IMR-90 (cell line): ENCODE results near the gene ZNF560. TPM values are rescaled to one million over a fixed set of nuclear protein-coding genes. Genes with fewer than 3 reads are reported as not detected.

Experiments
- ATAC-seq: fragments of 200-7000 bp; cut with Tn5 transposase; 2 replicates; pipeline ENCODE4 v1.9.1; 2020; ENCODE audit warnings: low read depth, mild to moderate bottlenecking, moderate library complexity
- BruUV-seq: library from RNA; stranded (reverse); fragments of 400-500 nt; replicated peaks from 2 replicates; lab custom pipeline; 2021; lab: Mats Ljungman, UMichigan
- CTCF ChIA-PET: fragments of 300-600 bp; formaldehyde crosslinking; extraction: SDS; loops from one replicate; lab custom pipeline; 2021; ENCODE audit warnings: antibody characterized with exemption; lab: Yijun Ruan, JAX
- POLR2A ChIA-PET: fragments of 300-600 bp; sonication (Branson Sonifier 250); formaldehyde crosslinking; loops from one replicate; lab custom pipeline; 2022; ENCODE audit warnings: antibody characterized with exemption; ENCODE audit not compliant: unreplicated experiment; lab: Charles Lee
- DNase-seq: peaks from one replicate; pipeline ENCODE4 v3.0.0; 2013
- H2AFZ ChIP-seq: replicated peaks from 2 replicates; pipeline ENCODE3; 2013; ENCODE audit warnings: low read length, mild to moderate bottlenecking; ENCODE audit not compliant: poor library complexity
- H2AK5ac ChIP-seq: 2 replicates; pipeline ENCODE4 v1.6.1; 2013; ENCODE audit warnings: low read depth, low read length, inconsistent platforms
- H2AK9ac ChIP-seq: replicated peaks from 2 replicates; pipeline ENCODE3; 2013; ENCODE audit warnings: mild to moderate bottlenecking, low read depth, low read length, moderate library complexity; ENCODE audit not compliant: poor library complexity
- H2BK120ac ChIP-seq: 2 replicates; pipeline ENCODE4 v1.6.1; 2013; ENCODE audit warnings: low read depth, low read length, inconsistent platforms
- H2BK15ac ChIP-seq: 3 replicates; pipeline ENCODE4 v1.6.1; 2013; ENCODE audit warnings: low read depth, low read length, inconsistent platforms
- H2BK20ac ChIP-seq: 2 replicates; pipeline ENCODE4 v1.6.1; 2013; ENCODE audit warnings: low read depth, mild to moderate bottlenecking, inconsistent platforms, low read length, moderate library complexity
- H2BK5ac ChIP-seq: 2 replicates; pipeline ENCODE4 v1.6.1; 2013; ENCODE audit warnings: mild to moderate bottlenecking, low read depth, low read length, inconsistent platforms; ENCODE audit not compliant: poor library complexity, severe bottlenecking
- H3K14ac ChIP-seq: replicated peaks from 2 replicates; pipeline ENCODE4 v1.6.1; 2013; ENCODE audit warnings: low read depth, low read length, inconsistent platforms
- H3K18ac ChIP-seq: 2 replicates; pipeline ENCODE4 v1.6.1; 2013; ENCODE audit warnings: low read depth, low read length, control low read depth
- H3K23ac ChIP-seq: 2 replicates; pipeline ENCODE4 v1.6.1; 2013; ENCODE audit warnings: low read depth, low read length, inconsistent platforms
- H3K27ac ChIP-seq: 2 replicates; pipeline ENCODE4 v1.5.1; 2013; ENCODE audit warnings: mild to moderate bottlenecking, control low read depth, low read length; ENCODE audit not compliant: insufficient read depth
- H3K27me3 ChIP-seq: 2 replicates; pipeline ENCODE4 v1.6.1; 2013; ENCODE audit warnings: low read length; ENCODE audit not compliant: control insufficient read depth, insufficient read depth
- H3K36me3 ChIP-seq: 2 replicates; pipeline ENCODE4 v1.6.1; 2013; ENCODE audit warnings: low read length, mixed read lengths; ENCODE audit not compliant: control insufficient read depth, insufficient read depth
- H3K4ac ChIP-seq: 2 replicates; pipeline ENCODE4 v1.6.1; 2013; ENCODE audit warnings: low read depth, low read length, inconsistent platforms
- H3K4me1 ChIP-seq: 2 replicates; pipeline ENCODE4 v1.6.1; 2013; ENCODE audit warnings: low read length, mixed read lengths; ENCODE audit not compliant: control insufficient read depth, insufficient read depth
- H3K4me2 ChIP-seq: 2 replicates; pipeline ENCODE4 v1.6.1; 2013; ENCODE audit warnings: low read depth, mild to moderate bottlenecking, control low read depth, low read length, moderate library complexity
- H3K4me3 ChIP-seq: 2 replicates; pipeline ENCODE4 v1.5.1; 2013; ENCODE audit warnings: low read depth, mild to moderate bottlenecking, control low read depth, low read length, moderate library complexity; ENCODE audit not compliant: insufficient read depth
- H3K56ac ChIP-seq: 2 replicates; pipeline ENCODE4 v1.6.1; 2013; ENCODE audit warnings: low read length, inconsistent platforms; ENCODE audit not compliant: insufficient read depth; ENCODE audit errors: extremely low read depth
- H3K79me1 ChIP-seq, 2 experiments: 2 replicates each; pipeline ENCODE4 v1.6.1; 2013; ENCODE audit warnings: low read length in 2 of 2, inconsistent platforms in 1 of 2, low read depth in 1 of 2
- H3K9ac ChIP-seq: 2 replicates; pipeline ENCODE4 v1.6.1; 2013; ENCODE audit warnings: low read depth, low read length, control low read depth
- H3K9me1 ChIP-seq: 2 replicates; pipeline ENCODE4 v1.6.1; 2013; ENCODE audit warnings: low read length, inconsistent platforms; ENCODE audit not compliant: insufficient read depth
- H3K9me3 ChIP-seq: 2 replicates; pipeline ENCODE4 v1.6.1; 2013; ENCODE audit warnings: low read length; ENCODE audit not compliant: control insufficient read depth, insufficient read depth
- H4K20me1 ChIP-seq: 2 replicates; pipeline ENCODE4 v1.6.1; 2013; ENCODE audit warnings: low read length, inconsistent platforms; ENCODE audit not compliant: insufficient read depth
- H4K5ac ChIP-seq: 2 replicates; pipeline ENCODE4 v1.6.1; 2013; ENCODE audit warnings: mild to moderate bottlenecking, low read depth, low read length, control low read depth
- H4K8ac ChIP-seq, 2 experiments: 2 replicates each; pipeline ENCODE4 v1.6.1; 2013; ENCODE audit warnings: low read depth in 2 of 2, low read length in 2 of 2, control low read depth in 1 of 2, inconsistent platforms in 1 of 2
- H4K91ac ChIP-seq: 2 replicates; pipeline ENCODE4 v1.6.1; 2013; ENCODE audit warnings: low read depth, low read length, inconsistent platforms; ENCODE audit not compliant: insufficient read depth
- CHD1 ChIP-seq: IDR thresholded peaks from 2 replicates; pipeline ENCODE4 v1.6.1; 2012; ENCODE audit warnings: low read depth, low read length, improper control_type of control experiment
- MAFK ChIP-seq: IDR thresholded peaks from 2 replicates; pipeline ENCODE4 v1.6.1; 2012; ENCODE audit warnings: low read depth, low read length, improper control_type of control experiment
- MAZ ChIP-seq: IDR thresholded peaks from 2 replicates; pipeline ENCODE4 v1.6.1; 2012; ENCODE audit warnings: low read depth, mild to moderate bottlenecking, low read length, improper control_type of control experiment, moderate library complexity, borderline replicate concordance
- MXI1 ChIP-seq: IDR thresholded peaks from 2 replicates; pipeline ENCODE4 v1.6.1; 2012; ENCODE audit warnings: low read depth, mild to moderate bottlenecking, low read length, moderate library complexity, borderline replicate concordance
- POLR2A ChIP-seq: IDR thresholded peaks from 2 replicates; pipeline ENCODE4 v1.6.1; 2012; ENCODE audit warnings: mild to moderate bottlenecking, low read depth, low read length
- RAD21 ChIP-seq: IDR thresholded peaks from 2 replicates; pipeline ENCODE4 v1.6.1; 2012; ENCODE audit warnings: low read length, improper control_type of control experiment
- SMC3 ChIP-seq: fragments of 150-350 bp; IDR thresholded peaks from 2 replicates; pipeline ENCODE4 v1.6.1; 2016; ENCODE audit warnings: low read depth, mild to moderate bottlenecking, antibody characterized with exemption, low read length, moderate library complexity
- WGBS, 2 experiments: methylation state at CpG; one replicate each; pipeline versions ENCODE4 v1.1.5 to v1.1.7; 2013; ENCODE audit warnings: missing lambda C conversion rate in 2 of 2; ENCODE audit not compliant: insufficient read length in 1 of 2; ENCODE audit errors: extremely low coverage in 2 of 2; 5-methylcytosine and 5-hydroxymethylcytosine counted together
- dilution Hi-C: fragments of 300-500 bp; cut with HindIII; formaldehyde crosslinking; loops from one replicate; pipeline ENCODE4 v1.14.3; 2018; ENCODE audit warnings: low sequenced_read_pairs; ENCODE audit not compliant: unreplicated experiment
- in situ Hi-C: fragments of 300-500 bp; cut with MboI; formaldehyde crosslinking; loops from 3 replicates; pipeline ENCODE4 v1.14.3; 2019; ENCODE audit warnings: low sequenced_read_pairs, inconsistent platforms, mixed read lengths
- intact Hi-C: fragments of 100-400 bp; cut with micrococcal nuclease; formaldehyde crosslinking; loops from 2 replicates; pipeline ENCODE4 v1.10.0; 2022
- polyA plus RNA-seq, 3 experiments: library from polyadenylated mRNA; depleted of rRNA; stranded (reverse); fragments of >200 nt; gene quantifications; 2 replicates each; pipeline ENCODE4 v1.2.3, GENCODE V29; 2012; ENCODE audit warnings: low replicate concordance in 1 of 3
- total RNA-seq: library from RNA; depleted of rRNA; stranded (reverse); fragments of >200 nt; gene quantifications from 2 replicates; pipeline ENCODE4 v1.2.3, GENCODE V29; 2012
- TF ChIP-seq, protein P1 (sequence below): conservative IDR thresholded peaks from 2 replicates; pipeline ENCODE4 v1.5.1; 2012; ENCODE audit warnings: mild to moderate bottlenecking, low read depth, low read length, improper control_type of control experiment
- TF ChIP-seq, protein P2 (sequence below): fragments of 150-350 bp; IDR thresholded peaks from 2 replicates; pipeline ENCODE4 v1.6.1; 2017; ENCODE audit warnings: mild to moderate bottlenecking, antibody characterized with exemption, low read length, low read depth

The ZNF560 gene
- total and polyA plus RNA-seq, 2 of the 4 experiments (the other 2 are of a cell fraction), result 0.36 to 0.90 TPM

DNA sequence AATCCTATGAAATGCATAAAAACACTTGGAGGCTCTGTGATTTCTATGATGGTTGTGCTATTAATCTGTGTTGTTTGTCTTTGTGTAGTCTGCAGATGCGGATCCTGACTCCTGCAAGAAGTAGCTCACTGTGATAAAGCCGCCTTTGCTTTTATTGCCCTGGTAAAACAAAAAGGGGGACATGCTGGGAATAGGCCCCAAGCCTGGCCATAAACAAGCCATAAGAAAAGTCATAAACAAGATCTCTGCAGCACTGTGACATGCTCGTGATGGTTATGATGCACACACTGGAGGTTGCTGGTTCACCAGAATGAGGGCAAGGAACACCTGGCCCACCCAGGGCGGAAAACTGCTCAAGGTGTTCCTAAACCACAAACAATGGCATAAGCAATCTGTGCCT lies 36.5 kb downstream of the ZNF560 start:
- no TSS peak for BruUV-seq
- no peak overlapping the region for H2BK15ac ChIP-seq
- dilution Hi-C loops, result no loop called here
- H4K20me1 ChIP-seq, result no peaks in the 10 kb centered on the region
- no peak overlapping the region for H3K4ac ChIP-seq
- CTCF ChIA-PET, result no interaction called here
- H3K9ac ChIP-seq, result no peak overlapping the region
- no peak overlapping the region for H4K91ac ChIP-seq
- H4K5ac ChIP-seq, result no peak overlapping the region
- H3K79me1 ChIP-seq, result no peaks in the 10 kb centered on the region
- H3K4me3 ChIP-seq, result no peak overlapping the region
- in situ Hi-C loops, result no loop called here
- no peak overlapping the region for H2BK5ac ChIP-seq
- no peaks in the 10 kb centered on the region for H3K36me3 ChIP-seq
- H3K4me1 ChIP-seq, result no peaks in the 10 kb centered on the region
- TF ChIP-seq, protein P1, sequence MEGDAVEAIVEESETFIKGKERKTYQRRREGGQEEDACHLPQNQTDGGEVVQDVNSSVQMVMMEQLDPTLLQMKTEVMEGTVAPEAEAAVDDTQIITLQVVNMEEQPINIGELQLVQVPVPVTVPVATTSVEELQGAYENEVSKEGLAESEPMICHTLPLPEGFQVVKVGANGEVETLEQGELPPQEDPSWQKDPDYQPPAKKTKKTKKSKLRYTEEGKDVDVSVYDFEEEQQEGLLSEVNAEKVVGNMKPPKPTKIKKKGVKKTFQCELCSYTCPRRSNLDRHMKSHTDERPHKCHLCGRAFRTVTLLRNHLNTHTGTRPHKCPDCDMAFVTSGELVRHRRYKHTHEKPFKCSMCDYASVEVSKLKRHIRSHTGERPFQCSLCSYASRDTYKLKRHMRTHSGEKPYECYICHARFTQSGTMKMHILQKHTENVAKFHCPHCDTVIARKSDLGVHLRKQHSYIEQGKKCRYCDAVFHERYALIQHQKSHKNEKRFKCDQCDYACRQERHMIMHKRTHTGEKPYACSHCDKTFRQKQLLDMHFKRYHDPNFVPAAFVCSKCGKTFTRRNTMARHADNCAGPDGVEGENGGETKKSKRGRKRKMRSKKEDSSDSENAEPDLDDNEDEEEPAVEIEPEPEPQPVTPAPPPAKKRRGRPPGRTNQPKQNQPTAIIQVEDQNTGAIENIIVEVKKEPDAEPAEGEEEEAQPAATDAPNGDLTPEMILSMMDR, result no peak
- TF ChIP-seq MAZ (no peak), CHD1 (no peak), MXI1 (no peak), RAD21 (no peak), SMC3 (no peak), MAFK (no peak), POLR2A (no peak)
- TF ChIP-seq, protein P2, sequence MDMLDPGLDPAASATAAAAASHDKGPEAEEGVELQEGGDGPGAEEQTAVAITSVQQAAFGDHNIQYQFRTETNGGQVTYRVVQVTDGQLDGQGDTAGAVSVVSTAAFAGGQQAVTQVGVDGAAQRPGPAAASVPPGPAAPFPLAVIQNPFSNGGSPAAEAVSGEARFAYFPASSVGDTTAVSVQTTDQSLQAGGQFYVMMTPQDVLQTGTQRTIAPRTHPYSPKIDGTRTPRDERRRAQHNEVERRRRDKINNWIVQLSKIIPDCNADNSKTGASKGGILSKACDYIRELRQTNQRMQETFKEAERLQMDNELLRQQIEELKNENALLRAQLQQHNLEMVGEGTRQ, result no peak
- 43% methylated on average over 1 of the region's 4 CpGs; no CpG with 5 or more reads in 1 of the 2 experiments for WGBS, 2 experiments
- DNase-seq (no peak), ATAC-seq (no peak)
- H3K9me3 ChIP-seq, result peaks cover 32% of the 10 kb centered on the region
- H3K27ac ChIP-seq, result no peak overlapping the region
- H3K18ac ChIP-seq, result no peak overlapping the region
- H3K23ac ChIP-seq, result no peak overlapping the region
- H3K27me3 ChIP-seq, result no peaks in the 10 kb centered on the region
- no peak overlapping the region for H3K4me2 ChIP-seq
- H4K8ac ChIP-seq, result no peak overlapping the region
- POLR2A ChIA-PET, result no interaction called here
- no peak overlapping the region for H2AK5ac ChIP-seq
- H2BK20ac ChIP-seq, result no peak overlapping the region
- no peaks in the 10 kb centered on the region for H3K9me1 ChIP-seq
- H2AK9ac ChIP-seq, result no peak overlapping the region
- H2AFZ ChIP-seq, result no peak overlapping the region
- no peak overlapping the region for H2BK120ac ChIP-seq
- no peak overlapping the region for H3K56ac ChIP-seq
- H3K14ac ChIP-seq, result no peak overlapping the region
- intact Hi-C loops, result no loop called here
